WTC11 (cell line): Measurements from ENCODE around the gene NTMT1. TPM values are rescaled to one million over a fixed set of nuclear protein-coding genes. Genes with fewer than 3 reads are reported as not detected.

Source experiments
- ATAC-seq: fragments of 200-7000 bp; cut with Tn5 transposase; 2 replicates; pipeline ENCODE4 v1.10.0; 2021; ENCODE audit warnings: mild to moderate bottlenecking, moderate library complexity
- CTCF ChIA-PET: fragments of 300-600 bp; sonication (Branson Sonifier 250); formaldehyde crosslinking; loops from one replicate; lab custom pipeline; 2021; ENCODE audit warnings: antibody characterized with exemption; lab: Charles Lee
- POLR2A ChIA-PET: fragments of 350-600 bp; sonication (Branson Sonifier 250); formaldehyde crosslinking; loops from one replicate; lab custom pipeline; 2021; ENCODE audit warnings: antibody characterized with exemption; lab: Charles Lee
- DNase-seq: peaks from one replicate; pipeline ENCODE4 v3.0.0; 2021; ENCODE audit warnings: low spot score
- H3K27ac Mint-ChIP-seq: 2 replicates; pipeline ENCODE4 v1.8.0; 2021; ENCODE audit warnings: mixed read lengths
- H3K27me3 Mint-ChIP-seq: 2 replicates; pipeline ENCODE4 v1.8.0; 2021; ENCODE audit warnings: low read depth, mild to moderate bottlenecking, moderate library complexity, mixed read lengths
- H3K36me3 Mint-ChIP-seq: 2 replicates; pipeline ENCODE4 v1.8.0; 2021; ENCODE audit warnings: mixed read lengths
- H3K4me1 Mint-ChIP-seq: 2 replicates; pipeline ENCODE4 v1.8.0; 2022; ENCODE audit warnings: mixed read lengths
- H3K4me3 Mint-ChIP-seq: 2 replicates; pipeline ENCODE4 v1.8.0; 2021; ENCODE audit warnings: mild to moderate bottlenecking, moderate library complexity, mixed read lengths
- H3K9me3 Mint-ChIP-seq: 2 replicates; pipeline ENCODE4 v1.8.0; 2021; ENCODE audit warnings: mixed read lengths
- MXD4 ChIP-seq: fragments of 250-450 bp; sonication (Bioruptor Pico); IDR thresholded peaks from 2 replicates; pipeline ENCODE4 v1.8.0; 2021; ENCODE audit warnings: mild to moderate bottlenecking, moderate library complexity, borderline replicate concordance
- MYBL2 ChIP-seq: sonication (generic); formaldehyde crosslinking; IDR thresholded peaks from 2 replicates; pipeline ENCODE4 v1.8.1; 2023; ENCODE audit warnings: mild to moderate bottlenecking, moderate library complexity, missing genetic modification reagents
- NFE2L1 ChIP-seq: sonication (generic); formaldehyde crosslinking; IDR thresholded peaks from 2 replicates; pipeline ENCODE4 v1.8.1; 2023; ENCODE audit warnings: missing genetic modification reagents
- NFYB ChIP-seq: sonication (generic); formaldehyde crosslinking; conservative IDR thresholded peaks from 2 replicates; pipeline ENCODE4 v1.8.0; 2022; ENCODE audit warnings: low read depth, missing genetic modification reagents
- SOX15 ChIP-seq: fragments of 250-450 bp; sonication (Bioruptor Pico); IDR thresholded peaks from 2 replicates; pipeline ENCODE4 v1.9.0; 2021; ENCODE audit warnings: mild to moderate bottlenecking
- TEAD4 ChIP-seq: sonication (generic); formaldehyde crosslinking; IDR thresholded peaks from 2 replicates; pipeline ENCODE4 v1.8.0; 2022; ENCODE audit warnings: mild to moderate bottlenecking, missing genetic modification reagents
- TP53 ChIP-seq: sonication (generic); formaldehyde crosslinking; IDR thresholded peaks from 2 replicates; pipeline ENCODE4 v1.8.1; 2023; ENCODE audit warnings: mild to moderate bottlenecking, missing genetic modification reagents
- ZBTB21 ChIP-seq: sonication (generic); formaldehyde crosslinking; IDR thresholded peaks from 2 replicates; pipeline ENCODE4 v1.8.1; 2023; ENCODE audit warnings: mild to moderate bottlenecking, missing genetic modification reagents, borderline replicate concordance
- ZNF219 ChIP-seq: sonication (generic); formaldehyde crosslinking; IDR thresholded peaks from 2 replicates; pipeline ENCODE4 v1.8.0; 2023; ENCODE audit warnings: missing genetic modification reagents, mild to moderate bottlenecking, borderline replicate concordance
- total RNA-seq: library from RNA; stranded (reverse); gene quantifications from 3 replicates; pipeline ENCODE4 v1.2.3, GENCODE V29; 2021
- TF ChIP-seq, protein P1 (sequence below): sonication (generic); formaldehyde crosslinking; IDR thresholded peaks from 2 replicates; pipeline ENCODE4 v1.8.1; 2022; ENCODE audit warnings: mild to moderate bottlenecking, moderate library complexity, missing genetic modification reagents
- TF ChIP-seq, protein P2 (sequence below): fragments of 250-450 bp; sonication (Bioruptor Pico); IDR thresholded peaks from 2 replicates; pipeline ENCODE4 v1.9.0; 2021; ENCODE audit warnings: mild to moderate bottlenecking
- TF ChIP-seq, protein P3 (sequence below): sonication (generic); formaldehyde crosslinking; conservative IDR thresholded peaks from 2 replicates; pipeline ENCODE4 v1.8.1; 2022; ENCODE audit warnings: mild to moderate bottlenecking, missing genetic modification reagents
- TF ChIP-seq, protein P4 (sequence below): sonication (generic); formaldehyde crosslinking; IDR thresholded peaks from 2 replicates; pipeline ENCODE4 v1.8.0; 2023; ENCODE audit warnings: missing genetic modification reagents, mild to moderate bottlenecking, borderline replicate concordance
- TF ChIP-seq, protein P5 (sequence below): sonication (generic); formaldehyde crosslinking; conservative IDR thresholded peaks from 2 replicates; pipeline ENCODE4 v1.8.1; 2023; ENCODE audit warnings: mild to moderate bottlenecking, low read depth, missing genetic modification reagents, moderate library complexity

The NTMT1 gene
- total RNA-seq, 1 experiment from 2014 or later, result 71.1 TPM

DNA sequence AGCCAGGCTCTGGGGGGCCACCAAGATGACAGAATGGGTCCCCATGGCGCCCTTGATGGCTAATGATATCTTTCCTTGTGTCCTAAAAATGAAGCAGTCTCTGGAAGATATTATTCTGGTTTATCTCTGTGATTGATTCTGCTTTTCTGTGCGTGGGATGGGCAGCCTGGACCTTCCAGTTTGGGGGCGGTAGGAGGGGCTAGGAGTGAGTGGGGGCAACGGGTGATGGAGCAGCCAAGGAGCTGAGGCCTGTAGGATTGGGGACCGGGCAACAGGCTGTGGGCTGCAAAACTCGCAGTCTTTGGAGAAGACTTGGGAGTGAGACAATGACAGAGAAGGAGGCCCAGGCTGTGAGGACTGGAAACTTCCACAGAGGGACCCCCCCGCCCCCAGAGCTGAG, 48.3 kb downstream of the NTMT1 start:
- CTCF ChIA-PET, result interaction anchor here (2.5 kb wide), 1 partner anchor 46 kb away, joined by 7 read pairs; no protein-coding TSS in a partner anchor

DNA sequence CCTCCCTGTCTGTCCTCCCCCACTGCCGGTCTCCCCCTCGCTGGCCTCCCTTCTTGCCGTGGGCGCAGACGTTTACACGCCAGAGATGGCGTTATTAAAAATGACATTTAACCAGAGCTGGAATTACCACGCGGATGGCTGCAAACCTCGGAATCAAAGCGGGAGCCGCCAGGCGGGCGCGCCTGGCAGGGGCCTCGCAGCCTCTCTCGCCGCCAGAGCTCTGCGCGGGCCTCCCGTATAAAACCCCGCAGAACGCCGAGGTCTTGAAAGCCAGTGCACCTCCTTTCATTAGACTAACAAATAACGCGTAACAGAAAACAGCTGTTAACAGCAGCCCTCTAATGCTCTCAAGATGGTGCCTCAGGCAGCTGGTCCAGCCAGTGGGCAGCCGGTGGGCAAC, 49.7 kb downstream of the NTMT1 start:
- ATAC-seq (no peak), DNase-seq (no peak)
- no peak for TF ChIP-seq NFYB (CRISPR knock-in tag)
- no peak for TF ChIP-seq ZNF219 (CRISPR knock-in tag)
- TF ChIP-seq SOX15 (CRISPR knock-in tag), result no peak
- no peak for TF ChIP-seq MXD4
- TF ChIP-seq, protein P1, sequence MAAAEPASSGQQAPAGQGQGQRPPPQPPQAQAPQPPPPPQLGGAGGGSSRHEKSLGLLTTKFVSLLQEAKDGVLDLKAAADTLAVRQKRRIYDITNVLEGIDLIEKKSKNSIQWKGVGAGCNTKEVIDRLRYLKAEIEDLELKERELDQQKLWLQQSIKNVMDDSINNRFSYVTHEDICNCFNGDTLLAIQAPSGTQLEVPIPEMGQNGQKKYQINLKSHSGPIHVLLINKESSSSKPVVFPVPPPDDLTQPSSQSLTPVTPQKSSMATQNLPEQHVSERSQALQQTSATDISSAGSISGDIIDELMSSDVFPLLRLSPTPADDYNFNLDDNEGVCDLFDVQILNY, result no peak
- TF ChIP-seq, protein P2, sequence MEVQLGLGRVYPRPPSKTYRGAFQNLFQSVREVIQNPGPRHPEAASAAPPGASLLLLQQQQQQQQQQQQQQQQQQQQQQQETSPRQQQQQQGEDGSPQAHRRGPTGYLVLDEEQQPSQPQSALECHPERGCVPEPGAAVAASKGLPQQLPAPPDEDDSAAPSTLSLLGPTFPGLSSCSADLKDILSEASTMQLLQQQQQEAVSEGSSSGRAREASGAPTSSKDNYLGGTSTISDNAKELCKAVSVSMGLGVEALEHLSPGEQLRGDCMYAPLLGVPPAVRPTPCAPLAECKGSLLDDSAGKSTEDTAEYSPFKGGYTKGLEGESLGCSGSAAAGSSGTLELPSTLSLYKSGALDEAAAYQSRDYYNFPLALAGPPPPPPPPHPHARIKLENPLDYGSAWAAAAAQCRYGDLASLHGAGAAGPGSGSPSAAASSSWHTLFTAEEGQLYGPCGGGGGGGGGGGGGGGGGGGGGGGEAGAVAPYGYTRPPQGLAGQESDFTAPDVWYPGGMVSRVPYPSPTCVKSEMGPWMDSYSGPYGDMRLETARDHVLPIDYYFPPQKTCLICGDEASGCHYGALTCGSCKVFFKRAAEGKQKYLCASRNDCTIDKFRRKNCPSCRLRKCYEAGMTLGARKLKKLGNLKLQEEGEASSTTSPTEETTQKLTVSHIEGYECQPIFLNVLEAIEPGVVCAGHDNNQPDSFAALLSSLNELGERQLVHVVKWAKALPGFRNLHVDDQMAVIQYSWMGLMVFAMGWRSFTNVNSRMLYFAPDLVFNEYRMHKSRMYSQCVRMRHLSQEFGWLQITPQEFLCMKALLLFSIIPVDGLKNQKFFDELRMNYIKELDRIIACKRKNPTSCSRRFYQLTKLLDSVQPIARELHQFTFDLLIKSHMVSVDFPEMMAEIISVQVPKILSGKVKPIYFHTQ (CRISPR knock-in tag), result no peak
- TF ChIP-seq ZBTB21, result no peak
- no peak for TF ChIP-seq MYBL2 (CRISPR knock-in tag)
- no peak for TF ChIP-seq NFE2L1 (CRISPR knock-in tag)
- TF ChIP-seq, protein P3, sequence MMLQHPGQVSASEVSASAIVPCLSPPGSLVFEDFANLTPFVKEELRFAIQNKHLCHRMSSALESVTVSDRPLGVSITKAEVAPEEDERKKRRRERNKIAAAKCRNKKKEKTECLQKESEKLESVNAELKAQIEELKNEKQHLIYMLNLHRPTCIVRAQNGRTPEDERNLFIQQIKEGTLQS (CRISPR knock-in tag), result no peak
- Mint-ChIP-seq H3K27me3 (no peaks in the 10 kb centered on the region; the same call in 1 of the 2 replicates), H3K4me1 (peaks cover 12% of the 10 kb centered on the region; the same call in 1 of the 2 replicates), H3K4me3 (no peak overlapping the region), H3K36me3 (no peaks in the 10 kb centered on the region), H3K27ac (no peak overlapping the region), H3K9me3 (no peaks in the 10 kb centered on the region)
- ChIA-PET POLR2A (no interaction called here), CTCF (interaction anchor here (0.6 to 2.4 kb wide), 2 partner anchors 13 to 62 kb away, joined by 3 to 10 read pairs; no protein-coding TSS in a partner anchor)

More for the DNA sequence above, 48.3 kb downstream of the NTMT1 start:
- H3K36me3 Mint-ChIP-seq, result no peaks in the 10 kb centered on the region
- TF ChIP-seq TP53 (no peak), TEAD4 (CRISPR knock-in tag) (no peak)
- TF ChIP-seq, protein P4, sequence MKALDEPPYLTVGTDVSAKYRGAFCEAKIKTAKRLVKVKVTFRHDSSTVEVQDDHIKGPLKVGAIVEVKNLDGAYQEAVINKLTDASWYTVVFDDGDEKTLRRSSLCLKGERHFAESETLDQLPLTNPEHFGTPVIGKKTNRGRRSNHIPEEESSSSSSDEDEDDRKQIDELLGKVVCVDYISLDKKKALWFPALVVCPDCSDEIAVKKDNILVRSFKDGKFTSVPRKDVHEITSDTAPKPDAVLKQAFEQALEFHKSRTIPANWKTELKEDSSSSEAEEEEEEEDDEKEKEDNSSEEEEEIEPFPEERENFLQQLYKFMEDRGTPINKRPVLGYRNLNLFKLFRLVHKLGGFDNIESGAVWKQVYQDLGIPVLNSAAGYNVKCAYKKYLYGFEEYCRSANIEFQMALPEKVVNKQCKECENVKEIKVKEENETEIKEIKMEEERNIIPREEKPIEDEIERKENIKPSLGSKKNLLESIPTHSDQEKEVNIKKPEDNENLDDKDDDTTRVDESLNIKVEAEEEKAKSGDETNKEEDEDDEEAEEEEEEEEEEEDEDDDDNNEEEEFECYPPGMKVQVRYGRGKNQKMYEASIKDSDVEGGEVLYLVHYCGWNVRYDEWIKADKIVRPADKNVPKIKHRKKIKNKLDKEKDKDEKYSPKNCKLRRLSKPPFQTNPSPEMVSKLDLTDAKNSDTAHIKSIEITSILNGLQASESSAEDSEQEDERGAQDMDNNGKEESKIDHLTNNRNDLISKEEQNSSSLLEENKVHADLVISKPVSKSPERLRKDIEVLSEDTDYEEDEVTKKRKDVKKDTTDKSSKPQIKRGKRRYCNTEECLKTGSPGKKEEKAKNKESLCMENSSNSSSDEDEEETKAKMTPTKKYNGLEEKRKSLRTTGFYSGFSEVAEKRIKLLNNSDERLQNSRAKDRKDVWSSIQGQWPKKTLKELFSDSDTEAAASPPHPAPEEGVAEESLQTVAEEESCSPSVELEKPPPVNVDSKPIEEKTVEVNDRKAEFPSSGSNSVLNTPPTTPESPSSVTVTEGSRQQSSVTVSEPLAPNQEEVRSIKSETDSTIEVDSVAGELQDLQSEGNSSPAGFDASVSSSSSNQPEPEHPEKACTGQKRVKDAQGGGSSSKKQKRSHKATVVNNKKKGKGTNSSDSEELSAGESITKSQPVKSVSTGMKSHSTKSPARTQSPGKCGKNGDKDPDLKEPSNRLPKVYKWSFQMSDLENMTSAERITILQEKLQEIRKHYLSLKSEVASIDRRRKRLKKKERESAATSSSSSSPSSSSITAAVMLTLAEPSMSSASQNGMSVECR (CRISPR knock-in tag), result no peak
- TF ChIP-seq, protein P5, sequence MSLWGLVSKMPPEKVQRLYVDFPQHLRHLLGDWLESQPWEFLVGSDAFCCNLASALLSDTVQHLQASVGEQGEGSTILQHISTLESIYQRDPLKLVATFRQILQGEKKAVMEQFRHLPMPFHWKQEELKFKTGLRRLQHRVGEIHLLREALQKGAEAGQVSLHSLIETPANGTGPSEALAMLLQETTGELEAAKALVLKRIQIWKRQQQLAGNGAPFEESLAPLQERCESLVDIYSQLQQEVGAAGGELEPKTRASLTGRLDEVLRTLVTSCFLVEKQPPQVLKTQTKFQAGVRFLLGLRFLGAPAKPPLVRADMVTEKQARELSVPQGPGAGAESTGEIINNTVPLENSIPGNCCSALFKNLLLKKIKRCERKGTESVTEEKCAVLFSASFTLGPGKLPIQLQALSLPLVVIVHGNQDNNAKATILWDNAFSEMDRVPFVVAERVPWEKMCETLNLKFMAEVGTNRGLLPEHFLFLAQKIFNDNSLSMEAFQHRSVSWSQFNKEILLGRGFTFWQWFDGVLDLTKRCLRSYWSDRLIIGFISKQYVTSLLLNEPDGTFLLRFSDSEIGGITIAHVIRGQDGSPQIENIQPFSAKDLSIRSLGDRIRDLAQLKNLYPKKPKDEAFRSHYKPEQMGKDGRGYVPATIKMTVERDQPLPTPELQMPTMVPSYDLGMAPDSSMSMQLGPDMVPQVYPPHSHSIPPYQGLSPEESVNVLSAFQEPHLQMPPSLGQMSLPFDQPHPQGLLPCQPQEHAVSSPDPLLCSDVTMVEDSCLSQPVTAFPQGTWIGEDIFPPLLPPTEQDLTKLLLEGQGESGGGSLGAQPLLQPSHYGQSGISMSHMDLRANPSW (CRISPR knock-in tag), result no peak
- POLR2A ChIA-PET, result no interaction called here
- H3K4me3 Mint-ChIP-seq, result no peak overlapping the region
- H3K4me1 Mint-ChIP-seq, result peaks cover 21% of the 10 kb centered on the region
- no peaks in the 10 kb centered on the region; the same call in 1 of the 2 replicates for H3K27me3 Mint-ChIP-seq
- ATAC-seq (no peak), DNase-seq (no peak)
- H3K27ac Mint-ChIP-seq, result no peak overlapping the region
- H3K9me3 Mint-ChIP-seq, result no peaks in the 10 kb centered on the region
